WI38 (cell line): Measurements from ENCODE around the gene TCF19.
A peak's percentile ranks its signal among the peaks of the same experiment; 100 is the strongest.

ENCODE experiments used
- H3K4me3 ChIP-seq: 2 replicates; pipeline ENCODE4 v1.5.1; 2011; ENCODE audit warnings: low read depth, mild to moderate bottlenecking, control low read depth, low read length
- TF ChIP-seq, protein P1 (sequence below): IDR thresholded peaks from 2 replicates; pipeline ENCODE4 v1.5.1; 2012; ENCODE audit warnings: low read depth, mild to moderate bottlenecking, control low read depth, low read length

The TCF19 gene

DNA sequence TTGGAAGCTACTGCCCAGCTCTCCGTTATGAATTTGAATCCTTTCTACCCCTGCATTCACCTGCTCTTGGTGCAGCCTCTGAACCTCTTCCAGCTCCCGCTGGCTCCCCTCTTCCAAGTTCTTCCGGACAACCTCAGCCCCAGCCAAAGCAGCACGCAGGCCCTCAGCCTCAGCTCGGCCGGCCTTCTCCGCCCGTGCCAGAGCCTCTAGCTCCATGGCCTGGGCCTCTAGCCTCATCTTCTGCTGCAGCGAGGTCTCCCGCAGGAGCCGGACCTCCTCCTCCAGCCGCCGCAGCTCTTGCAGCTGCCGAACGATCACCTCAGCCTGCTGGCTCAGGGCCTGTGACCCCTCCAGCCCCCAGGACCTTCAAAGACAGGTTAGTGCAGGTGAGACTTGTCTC, 4.0 kb upstream of the TCF19 start:
- H3K4me3 ChIP-seq, result no peak overlapping the region
- TF ChIP-seq, protein P1, sequence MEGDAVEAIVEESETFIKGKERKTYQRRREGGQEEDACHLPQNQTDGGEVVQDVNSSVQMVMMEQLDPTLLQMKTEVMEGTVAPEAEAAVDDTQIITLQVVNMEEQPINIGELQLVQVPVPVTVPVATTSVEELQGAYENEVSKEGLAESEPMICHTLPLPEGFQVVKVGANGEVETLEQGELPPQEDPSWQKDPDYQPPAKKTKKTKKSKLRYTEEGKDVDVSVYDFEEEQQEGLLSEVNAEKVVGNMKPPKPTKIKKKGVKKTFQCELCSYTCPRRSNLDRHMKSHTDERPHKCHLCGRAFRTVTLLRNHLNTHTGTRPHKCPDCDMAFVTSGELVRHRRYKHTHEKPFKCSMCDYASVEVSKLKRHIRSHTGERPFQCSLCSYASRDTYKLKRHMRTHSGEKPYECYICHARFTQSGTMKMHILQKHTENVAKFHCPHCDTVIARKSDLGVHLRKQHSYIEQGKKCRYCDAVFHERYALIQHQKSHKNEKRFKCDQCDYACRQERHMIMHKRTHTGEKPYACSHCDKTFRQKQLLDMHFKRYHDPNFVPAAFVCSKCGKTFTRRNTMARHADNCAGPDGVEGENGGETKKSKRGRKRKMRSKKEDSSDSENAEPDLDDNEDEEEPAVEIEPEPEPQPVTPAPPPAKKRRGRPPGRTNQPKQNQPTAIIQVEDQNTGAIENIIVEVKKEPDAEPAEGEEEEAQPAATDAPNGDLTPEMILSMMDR, result no peak

DNA sequence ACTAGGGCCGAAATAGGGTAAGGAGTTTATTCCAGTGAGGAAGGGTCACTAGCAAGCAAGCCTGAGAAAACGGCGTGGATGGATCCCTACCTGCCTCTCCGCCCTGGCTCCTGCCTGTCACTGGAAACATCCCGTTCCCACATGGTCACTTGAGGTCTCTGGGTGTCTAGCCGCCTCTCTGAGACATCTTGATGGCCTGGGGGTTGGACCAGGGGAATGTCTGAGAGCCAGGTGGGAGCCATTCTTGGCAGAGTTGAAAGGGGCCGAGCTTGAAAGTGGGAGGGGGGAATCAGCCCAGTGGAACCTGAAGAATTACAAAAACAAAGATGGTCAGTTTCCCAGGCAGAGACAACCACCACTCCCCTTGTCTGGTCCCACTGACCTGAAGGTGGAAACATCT, 1.7 kb upstream of the TCF19 start:
- TF ChIP-seq, protein P1, result no peak
- H3K4me3 ChIP-seq, result no peak overlapping the region

DNA sequence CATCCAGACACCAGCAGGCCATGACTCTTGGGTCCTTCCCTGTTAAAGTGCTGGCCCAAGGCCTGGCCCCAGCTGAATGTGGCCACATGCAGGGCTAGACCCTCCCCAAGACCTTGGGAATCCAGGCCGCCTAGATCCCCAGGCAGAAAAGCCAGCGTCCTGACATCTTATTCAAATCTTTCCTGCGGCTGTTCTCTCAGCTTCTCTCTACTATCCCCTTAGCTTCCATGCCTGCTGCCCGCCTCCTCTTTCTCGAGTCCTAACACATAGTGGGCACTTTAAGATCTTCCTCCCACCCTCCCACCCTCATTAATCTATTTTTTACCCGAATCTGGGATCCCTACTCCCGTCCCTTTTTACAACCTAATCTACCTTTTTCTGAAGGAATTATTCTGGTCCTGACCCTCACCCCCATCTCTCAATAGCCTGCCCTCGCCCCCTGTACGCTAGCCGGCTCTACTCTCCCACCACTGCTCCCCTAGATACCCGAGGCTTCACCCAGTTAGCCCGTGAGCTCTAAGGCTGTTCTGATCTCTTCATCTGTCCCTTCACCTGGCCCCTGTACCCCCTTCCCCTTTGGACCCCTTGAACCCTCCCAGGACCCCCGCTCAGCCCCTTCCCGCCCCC, 763 bp upstream of the TCF19 start, which contains the start of gene CCHCR1:
TSS of gene CCHCR1 (minus strand) at position 290 of the 627 bp plus-strand sequence. CDS start at position 88, 202 bp downstream.
- TF ChIP-seq, protein P1, result no peak
- H3K4me3 ChIP-seq, result peak within 1 kb of the TSS; percentile 77

DNA sequence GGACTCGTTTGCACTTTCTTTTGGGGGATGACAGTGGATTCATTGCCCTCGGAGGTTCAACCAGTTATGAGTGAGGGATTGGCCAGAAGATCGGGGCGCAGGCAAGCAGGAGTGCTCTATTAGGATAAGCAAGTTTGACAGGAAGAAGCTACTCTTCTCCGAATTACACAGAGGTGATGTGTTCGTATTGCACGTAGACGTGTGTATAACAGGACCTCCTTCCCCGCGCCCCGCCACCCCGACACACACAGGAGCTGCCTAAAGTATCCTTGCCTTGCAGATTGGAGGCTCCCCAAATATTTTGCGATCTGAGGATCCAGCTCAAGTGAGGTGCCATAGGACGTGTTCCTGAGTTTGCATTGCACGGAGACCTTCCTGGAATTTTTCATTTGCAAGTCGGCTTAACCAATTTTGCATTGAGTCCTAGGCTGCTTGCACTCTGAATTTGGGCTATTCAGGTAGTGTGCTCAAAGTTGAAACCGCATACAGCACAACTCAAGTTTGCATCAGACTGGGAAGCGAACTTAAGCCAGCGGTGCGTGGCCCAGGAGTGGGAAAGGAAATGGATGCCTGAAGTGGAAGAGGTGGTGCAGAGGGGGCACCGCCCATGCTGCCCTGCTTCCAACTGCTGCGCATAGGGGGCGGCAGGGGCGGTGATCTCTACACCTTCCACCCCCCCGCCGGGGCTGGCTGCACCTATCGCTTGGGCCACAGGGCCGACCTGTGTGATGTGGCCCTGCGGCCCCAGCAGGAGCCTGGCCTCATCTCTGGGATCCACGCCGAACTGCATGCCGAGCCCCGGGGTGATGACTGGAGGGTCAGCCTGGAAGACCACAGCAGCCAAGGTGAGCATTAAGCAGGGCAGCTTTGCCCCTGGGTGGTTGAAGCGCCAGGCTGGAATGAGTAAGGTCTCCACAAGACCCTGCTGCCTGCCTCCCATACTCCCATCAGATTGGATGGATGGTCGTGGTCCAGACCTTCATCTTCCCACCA, 770 bp downstream of the TCF19 start:
- TF ChIP-seq, protein P1, result no peak
- peak overlapping the region; percentile 67 for H3K4me3 ChIP-seq

DNA sequence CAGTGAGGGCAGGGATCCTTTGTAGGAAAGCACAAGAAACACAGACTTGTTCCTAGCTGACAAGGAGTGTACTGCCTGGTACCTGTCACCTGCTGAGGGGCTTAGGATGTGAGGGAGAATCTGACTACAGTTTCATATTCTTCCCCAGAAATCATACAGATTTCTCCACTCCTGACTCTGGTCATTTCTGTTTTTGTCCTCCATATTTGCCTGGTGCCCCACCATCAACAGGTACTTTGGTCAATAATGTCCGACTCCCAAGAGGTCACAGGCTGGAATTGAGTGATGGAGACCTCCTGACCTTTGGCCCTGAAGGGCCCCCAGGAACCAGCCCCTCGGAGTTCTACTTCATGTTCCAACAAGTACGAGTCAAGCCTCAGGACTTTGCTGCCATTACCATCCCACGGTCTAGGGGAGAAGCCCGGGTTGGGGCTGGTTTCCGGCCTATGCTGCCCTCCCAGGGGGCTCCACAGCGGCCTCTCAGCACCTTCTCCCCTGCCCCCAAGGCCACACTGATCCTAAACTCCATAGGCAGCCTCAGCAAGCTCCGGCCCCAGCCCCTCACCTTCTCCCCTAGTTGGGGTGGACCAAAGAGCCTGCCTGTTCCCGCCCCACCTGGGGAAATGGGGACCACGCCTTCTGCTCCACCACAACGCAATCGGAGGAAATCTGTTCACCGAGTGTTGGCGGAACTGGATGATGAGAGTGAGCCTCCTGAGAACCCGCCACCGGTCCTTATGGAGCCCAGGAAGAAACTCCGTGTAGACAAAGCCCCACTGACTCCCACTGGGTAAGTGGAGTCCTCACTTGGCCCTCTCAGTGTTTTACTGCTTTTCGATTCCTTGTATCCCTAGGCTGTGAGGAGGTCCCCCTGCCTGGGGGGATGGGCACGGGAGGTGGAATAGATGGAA, 3.1 kb downstream of the TCF19 start:
- TF ChIP-seq, protein P1, result no peak
- no peak overlapping the region for H3K4me3 ChIP-seq

DNA sequence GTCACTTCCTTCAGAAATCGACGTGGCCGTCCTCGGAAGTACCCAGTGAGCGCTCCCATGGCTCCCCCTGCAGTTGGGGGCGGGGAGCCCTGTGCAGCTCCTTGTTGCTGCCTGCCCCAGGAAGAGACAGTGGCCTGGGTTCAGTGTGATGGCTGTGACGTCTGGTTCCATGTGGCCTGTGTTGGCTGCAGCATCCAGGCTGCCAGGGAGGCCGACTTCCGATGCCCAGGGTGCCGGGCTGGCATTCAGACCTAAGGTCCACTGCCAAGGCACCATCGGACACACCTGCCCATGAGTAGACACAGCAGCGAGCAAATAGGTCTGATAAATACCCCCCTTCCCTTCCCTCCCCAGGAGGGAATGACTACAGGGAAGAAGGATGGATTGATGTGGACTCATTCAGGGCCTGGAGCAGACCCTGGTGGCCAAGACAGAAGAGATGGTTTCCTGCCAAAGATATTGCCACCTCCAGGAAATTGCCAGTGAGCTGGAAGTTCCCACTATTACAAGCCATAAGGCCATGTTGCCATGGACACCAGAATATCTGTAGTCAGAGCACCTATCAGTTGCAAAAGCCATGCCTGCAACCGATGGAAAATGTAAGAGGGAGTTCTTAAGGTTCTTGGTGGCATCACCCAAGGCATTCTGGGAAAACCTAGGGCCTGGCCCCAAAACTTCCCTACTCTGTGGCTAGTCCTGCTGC, 4.2 kb downstream of the TCF19 start:
- TF ChIP-seq, protein P1, result no peak
- no peak overlapping the region for H3K4me3 ChIP-seq
